HG03342 (cell line): ENCODE data around the gene RET.

Experiments
- ATAC-seq: cut with Tn5 transposase; IDR thresholded peaks from one replicate; pipeline ENCODE4 v1.9.1; 2021; ENCODE audit warnings: mild to moderate bottlenecking, moderate library complexity; ENCODE audit not compliant: unreplicated experiment

The RET gene

DNA sequence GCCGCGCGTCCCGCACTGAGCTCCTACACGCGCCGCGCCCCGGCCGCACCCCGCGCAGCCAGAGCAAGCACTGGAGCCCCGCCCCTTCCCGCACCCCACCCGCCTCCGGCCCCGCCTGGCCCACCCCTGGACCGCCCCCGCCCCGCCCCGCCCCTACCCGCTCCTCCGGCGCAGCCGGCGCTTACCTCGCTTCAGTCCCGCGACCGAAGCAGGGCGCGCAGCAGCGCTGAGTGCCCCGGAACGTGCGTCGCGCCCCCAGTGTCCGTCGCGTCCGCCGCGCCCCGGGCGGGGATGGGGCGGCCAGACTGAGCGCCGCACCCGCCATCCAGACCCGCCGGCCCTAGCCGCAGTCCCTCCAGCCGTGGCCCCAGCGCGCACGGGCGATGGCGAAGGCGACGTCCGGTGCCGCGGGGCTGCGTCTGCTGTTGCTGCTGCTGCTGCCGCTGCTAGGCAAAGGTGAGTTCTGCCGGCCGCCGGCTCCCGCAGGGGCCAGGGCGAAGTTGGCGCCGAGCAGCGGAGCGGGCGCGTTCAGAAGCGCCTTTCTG is at the start of gene RET:
Gene RET (plus strand): TSS at position 194 of the 545 bp plus-strand sequence. CDS start 190 bp downstream, at position 384.
- no peak for ATAC-seq

DNA sequence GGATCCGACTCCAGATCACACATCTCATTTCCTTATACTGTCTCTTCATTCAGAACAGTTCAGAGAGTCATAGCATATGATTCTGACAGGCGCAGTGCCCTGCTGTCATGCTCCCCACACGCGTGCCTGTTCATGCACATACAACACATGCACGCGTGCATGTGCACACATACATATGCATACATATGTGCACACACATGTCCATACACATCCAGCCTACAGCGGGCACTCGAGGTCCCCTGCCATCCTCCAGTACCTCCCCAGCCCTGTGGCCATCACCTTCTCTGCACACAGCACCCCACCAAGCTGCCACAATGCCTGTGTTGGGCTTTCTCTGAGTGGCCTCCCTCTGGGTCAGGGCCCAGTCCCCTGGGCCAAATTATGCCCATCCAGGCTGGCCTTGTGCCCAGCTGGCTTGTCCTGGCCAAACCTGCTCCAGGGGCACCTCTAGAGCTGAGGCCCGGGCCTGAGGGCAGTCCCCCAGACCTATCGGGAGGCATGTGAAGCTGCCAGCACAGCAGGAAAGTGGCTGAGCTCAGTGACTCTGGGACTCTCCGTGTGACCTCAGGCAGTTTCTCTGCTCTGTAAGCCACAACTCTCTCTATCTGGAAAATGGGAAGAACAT is 49.4 kb upstream of the RET start:
- no peak for ATAC-seq

DNA sequence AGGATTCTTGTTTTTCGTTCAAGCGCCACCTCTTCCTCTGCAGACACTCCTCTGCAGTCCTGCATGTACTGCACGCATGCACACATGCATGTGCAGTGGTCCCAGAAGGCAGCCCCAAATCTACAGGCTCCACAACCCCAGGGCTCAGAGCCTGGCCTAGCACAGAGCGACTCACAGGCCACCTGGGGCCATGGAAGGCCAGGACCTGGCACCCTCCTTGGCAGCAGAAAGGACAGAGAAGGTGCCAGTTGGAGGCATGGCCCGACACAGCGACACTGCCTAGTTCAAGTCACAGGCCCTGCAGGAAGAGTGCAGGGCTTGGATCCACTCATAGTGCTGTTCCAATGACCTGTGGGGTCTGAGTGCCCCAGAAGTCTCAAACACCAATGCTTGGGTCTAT is 48.7 kb upstream of the RET start:
- no peak for ATAC-seq

DNA sequence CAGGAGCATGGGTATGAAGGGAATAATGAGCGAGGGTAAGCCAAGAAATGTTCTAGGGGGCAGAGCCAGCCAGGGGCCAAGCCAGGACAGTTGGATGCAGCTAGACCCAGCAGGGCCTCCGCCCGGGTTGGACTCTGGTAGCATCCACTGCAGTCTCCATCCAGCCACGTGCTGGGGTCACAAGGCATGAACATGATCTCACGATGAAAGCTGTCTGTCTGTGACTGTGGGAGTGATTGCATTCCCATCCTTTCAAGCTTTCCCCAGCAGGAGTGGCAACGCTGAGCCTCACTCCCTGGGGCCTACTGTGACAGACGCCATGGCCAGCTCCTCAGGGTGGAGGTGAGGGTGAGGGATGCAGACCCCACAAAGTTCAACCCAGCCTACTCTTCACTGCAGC is 47.8 kb upstream of the RET start:
- ATAC-seq = no peak

DNA sequence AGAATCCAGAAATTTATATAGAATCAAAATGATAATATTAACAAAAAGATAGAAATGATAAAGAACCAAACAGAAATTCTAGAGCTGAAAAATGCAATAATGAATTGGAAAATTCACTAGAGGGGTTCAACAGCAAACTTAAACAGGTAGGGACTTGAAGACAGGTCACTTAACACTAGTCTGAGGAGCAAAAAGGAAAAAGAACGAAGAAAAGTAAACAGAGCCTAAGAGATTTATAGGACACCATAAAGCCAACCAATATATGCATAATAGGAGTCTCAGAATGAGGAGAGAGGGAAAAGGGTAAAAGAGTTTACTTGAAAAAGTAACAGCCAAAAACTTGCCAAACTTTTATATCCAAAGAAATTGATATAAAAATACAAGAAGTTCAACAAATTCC is 44.3 kb upstream of the RET start:
- no peak for ATAC-seq

DNA sequence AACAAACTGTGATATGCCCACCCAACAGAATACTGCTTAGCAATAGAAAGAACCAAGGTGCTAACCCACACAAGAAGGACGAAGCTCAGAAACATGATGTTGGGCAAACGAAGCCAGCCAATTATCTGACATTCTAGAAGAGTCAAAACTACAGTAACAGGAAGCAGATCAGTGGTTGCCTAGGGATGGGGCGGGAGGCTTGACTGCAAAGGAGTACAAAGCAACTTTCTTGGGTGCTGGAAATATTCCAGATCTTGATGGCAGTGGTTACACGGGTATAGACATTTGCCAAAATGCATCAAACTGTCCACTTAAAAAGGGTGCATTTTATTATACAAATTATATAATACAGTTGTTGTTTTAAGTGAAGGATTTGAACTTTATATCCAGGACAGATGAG is 41.1 kb upstream of the RET start:
- no peak for ATAC-seq

DNA sequence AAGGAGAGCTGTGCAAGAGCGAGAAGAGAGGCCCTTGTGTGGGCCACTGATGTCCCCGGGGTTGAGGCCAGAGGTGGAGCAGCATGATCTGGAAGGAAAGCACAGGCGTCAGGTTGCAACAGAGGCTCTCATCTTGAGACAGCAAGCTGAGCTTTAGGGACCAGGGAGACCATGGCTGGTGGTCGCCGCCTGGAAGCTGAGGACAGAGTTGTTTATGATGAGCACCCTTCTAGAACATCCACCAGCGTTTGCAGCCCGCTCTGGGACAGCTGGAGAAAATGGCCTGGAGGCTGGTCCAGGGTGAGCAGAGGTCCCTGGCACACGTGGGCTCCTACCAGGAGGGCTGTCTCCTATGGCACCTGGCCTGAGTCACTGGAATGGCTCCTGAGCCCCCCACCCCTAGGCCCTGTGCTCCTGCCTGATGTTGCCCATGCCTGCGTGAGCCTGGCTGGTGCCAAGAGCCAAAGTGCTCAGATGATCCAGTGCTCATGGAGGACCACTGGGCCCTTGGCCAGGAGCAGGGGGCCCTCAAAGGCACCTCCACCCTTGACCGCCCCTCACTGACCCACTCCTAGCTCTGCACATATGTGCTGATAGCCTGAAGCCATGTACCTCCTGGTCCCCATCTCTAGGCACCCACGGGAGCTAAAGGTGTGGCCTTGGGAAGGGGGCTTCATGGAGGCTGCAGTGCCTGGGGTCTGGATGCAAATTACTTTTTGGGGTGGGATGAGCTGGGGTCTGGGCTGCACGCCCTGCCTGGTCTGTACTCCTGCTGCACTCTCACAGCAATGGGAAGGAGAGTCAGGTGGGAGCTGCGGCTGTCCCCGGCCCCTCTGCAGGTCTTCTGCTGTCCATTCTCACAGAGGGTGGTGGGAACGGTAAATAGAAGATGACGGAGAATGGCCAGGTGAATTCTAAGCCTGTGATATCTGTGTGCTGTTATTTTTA is 40.1 kb upstream of the RET start:
- no peak for ATAC-seq

DNA sequence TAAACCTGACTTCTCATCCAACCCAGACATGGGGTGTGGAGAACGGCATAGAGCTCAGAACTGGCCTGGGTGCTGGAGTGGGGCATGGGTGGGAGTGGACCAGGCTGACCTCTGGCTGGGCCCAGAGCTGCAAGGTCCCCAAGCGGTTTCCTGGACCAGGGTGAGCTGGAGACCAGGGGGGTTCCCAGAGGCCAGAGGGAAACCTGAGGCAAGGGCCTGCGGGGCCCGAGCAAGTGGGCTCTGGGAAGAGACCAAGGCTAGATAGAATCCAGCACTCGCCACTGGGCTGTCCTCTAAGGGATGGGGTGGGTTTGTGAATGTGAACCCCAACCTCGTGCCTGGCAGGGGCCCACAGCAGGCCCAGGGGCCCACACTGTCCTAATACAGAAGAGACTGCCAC is 39.4 kb upstream of the RET start:
- ATAC-seq = no peak

DNA sequence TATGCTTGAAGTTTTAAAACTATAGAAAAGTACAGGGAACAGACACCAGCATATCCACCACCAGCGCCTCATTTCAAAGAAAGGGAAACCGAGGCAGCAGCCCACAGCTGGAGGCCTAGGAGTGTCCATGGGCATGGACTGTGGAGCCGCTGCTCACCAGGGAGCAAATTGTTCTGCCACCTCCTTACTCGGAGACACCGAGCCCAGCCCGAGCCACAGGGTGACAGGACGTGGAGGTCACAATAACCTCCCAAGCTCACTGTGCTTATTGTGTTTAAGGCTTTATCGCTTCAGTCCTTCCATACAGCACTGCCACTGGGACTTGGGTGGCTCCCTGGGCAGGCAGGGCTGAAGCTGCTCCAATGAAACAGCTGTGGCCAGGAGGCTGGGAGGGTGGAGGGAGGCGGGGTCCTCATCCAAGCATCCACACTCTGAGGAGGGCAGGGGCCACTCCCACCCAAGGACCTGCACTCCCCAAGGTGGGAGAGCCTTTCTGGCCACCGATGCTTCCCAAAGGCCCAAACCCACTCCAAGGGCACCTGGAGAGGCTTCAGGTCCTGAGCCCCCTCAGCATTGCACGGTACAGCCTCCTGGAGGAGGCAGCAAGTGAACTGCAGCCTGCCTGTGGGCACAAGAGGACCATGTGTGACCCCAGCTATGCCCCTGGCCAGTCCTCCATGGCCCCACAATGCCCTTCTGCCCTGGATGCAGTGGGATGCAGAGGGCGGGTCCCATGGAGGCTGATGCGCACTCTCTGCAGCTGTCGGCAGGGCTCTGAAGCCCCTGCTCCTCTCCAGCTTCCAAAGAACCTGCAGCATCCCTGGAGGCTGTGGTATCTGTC is 38.7 kb upstream of the RET start:
- ATAC-seq = no peak

DNA sequence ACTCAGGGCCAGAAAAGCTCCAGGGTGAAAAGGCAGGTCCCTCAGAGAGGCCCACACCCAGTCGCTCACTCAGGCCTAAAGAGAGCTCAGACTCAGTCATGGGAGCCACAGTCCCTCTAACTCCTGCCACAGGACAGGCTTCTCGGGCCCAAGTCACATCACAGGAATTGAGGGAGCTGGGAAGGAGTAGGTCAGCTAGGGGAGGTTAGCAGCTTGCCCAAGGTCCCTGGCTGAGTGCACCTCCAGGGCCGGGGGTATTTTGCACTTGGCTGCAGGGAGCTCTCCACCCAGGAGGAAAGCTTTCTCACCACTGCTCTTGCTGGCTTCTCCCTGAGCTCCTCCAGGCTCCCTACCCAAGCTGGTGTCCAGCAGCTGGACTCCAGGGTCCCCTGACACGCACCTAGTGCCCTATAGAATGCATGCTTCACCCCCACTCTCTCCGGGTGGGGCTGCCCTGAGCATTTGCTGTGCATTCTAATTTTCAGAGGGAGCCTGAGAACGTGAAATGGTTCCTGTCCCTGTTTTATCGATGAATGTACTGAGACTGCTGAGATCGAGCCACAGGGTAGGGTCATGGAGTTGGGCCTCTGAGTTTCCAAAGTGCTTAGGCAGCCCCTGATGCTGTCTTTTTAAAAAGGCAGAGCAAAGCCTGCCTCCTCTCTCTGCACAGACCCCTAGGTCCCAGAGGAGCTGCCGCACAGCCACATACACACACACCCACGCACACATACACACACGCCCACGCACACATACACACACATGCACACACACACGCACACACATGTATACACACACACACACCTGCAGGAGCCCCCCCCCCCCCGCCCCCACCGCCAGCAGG is 37.9 kb upstream of the RET start:
- no peak for ATAC-seq

DNA sequence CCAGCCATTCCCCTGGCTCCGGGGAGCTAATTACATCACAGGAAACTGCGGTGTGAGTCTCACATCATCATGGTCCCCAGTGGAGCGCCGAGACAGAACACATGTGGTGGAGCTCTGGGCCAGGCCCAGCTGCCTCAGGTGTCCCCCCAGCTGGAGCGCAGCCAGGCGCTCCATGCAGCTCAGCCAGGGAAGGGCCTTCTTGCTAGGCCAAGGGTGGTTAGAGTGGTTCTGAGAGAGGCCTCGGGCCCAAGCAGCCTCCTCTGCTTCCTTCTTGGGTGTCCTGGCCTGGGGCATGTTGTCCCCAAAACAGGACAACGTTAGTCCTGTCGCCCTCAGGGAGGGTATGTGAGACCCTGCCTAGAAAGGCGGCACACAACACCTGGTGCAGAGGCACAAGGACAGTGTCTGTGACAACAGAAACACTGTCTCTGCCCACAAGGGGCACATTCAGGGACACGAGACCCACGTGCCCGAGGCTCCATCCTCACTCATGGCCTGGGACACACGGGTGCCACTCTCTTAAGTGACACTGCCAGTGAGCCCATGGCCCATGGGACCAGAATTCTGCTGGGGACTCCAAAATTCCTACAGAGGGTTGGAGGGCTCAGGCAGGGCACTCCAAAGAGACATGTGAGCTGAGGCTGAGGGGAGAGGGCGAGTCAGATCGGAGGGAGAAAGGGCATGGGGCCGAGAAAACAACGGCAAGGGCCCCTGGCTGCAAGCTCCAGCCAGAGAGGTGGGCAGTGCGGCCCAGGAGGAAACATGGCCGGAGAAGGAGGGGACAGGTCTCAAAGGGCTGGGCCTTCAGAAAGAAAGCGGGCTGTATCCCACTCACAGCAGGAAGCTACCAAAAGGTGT is 37.0 kb upstream of the RET start:
- no peak for ATAC-seq

DNA sequence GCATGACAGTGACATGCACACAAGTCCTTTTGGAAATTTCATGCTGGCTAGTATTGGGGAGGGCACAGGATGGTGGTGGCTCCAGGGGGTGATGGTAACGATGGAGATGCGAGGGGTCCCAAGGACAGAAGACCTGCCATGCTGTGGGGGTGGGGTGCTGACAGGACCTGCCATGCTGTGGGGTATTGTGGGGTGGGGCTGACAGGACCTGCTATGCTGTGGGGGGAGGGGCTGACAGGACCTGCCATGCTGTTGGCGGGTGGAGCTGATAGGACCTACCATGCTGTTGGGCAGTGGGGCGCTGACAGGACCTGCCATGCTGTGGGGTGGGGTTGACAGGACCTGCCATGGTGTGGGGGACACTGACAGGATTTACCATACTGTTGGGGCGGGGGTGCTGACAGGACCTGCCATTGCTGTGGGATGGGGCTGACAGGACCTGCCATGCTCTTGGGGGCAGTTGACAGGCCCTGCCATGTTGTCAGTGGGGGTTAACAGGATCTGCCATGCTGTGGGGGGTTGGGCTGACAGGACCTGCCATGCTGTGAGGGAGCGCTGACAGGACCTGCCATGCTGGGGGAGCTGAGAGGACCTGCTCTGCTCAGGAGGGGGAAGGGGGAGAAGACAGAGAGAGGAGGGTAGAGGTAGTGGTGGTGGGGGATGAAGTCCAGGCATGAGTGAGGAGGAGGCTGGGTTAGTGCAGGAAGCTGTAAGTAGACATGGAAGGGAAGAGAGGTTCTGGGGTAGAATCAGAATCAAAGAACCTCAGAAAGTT is 36.2 kb upstream of the RET start:
- ATAC-seq = no peak

DNA sequence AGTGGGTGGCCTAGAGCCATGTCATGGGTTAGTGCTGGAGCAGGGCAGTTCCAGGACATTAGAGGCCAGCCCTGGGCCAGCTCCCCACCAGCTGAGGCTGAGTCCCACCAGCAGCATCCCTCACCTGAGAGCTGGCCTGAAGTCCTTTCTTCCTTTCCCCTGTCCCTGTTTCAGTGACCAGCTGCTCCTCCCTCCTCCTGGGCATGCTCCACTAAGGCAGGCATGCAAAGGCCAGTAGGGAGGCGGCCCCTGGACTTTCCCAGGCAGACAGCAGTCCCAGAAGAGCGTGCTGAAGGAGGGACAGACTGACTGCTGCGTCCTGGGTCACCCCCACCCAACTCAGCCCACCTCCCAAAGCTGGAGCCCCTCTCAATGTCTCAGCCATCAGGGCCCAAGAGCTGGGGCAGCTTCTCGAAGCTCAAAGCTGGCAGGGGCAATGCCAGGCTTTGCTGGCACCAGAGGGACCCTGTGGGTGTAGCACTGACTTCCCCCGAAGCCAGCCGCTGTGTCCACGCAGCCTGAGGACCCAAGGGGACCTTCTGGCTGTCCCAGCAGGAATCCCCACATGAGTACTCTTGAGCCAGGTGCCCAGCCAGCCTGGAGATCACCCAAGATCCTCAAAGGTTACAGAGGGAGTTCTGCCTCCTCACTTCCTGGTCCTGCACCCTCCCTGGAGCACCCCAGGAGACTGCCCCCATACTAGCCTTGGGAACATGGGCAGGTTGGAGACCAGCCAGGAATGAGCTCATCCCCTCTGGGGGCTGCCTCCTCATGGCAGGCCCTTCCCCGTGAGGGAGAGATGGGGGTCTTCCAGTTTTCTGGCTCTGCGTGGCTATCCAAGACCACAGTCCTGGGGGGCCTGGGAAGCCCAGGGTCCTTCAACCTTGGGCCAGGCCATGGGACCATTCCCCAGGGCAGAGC is 35.2 kb upstream of the RET start:
- ATAC-seq = no peak

DNA sequence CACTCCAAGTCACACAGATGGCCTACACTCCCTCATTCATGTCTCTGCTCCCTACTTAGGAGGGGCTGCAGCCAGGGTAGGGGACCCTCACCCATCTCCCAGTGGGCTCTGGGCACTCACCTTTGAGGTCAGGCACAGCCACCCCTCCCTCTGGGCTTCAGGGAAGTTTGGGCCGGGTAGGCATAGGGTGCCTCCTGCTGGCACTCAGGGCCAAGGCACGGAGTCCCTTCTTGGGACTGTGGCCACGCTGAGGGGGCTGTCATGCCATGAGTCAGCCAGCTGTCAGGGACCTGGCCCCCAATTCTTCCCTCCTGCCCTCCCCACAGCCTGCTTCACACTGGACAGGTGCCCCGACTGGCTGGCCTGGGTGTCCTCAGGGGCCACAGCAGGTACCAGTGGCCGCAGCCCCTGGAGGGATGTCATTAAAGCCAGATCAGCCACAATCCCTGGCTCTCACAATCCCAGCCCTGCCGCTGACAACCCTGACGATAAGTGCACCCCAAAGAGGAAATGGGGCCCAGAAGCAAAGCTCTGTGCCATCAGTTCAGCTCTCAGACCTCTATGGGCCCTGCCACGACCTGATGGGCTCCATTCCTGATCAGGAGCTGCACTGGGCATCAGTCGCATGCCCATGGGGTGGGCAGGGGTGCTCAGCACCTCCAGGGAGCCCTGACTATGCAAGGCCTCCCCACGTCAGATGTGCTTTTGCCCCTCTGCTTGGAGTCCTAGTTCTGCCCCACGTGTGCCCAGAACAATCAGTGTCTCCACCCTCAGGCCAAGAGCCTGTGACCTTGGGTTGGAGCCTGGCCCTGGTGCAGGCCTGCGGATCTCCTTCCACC is 34.1 kb upstream of the RET start:
- ATAC-seq = no peak

DNA sequence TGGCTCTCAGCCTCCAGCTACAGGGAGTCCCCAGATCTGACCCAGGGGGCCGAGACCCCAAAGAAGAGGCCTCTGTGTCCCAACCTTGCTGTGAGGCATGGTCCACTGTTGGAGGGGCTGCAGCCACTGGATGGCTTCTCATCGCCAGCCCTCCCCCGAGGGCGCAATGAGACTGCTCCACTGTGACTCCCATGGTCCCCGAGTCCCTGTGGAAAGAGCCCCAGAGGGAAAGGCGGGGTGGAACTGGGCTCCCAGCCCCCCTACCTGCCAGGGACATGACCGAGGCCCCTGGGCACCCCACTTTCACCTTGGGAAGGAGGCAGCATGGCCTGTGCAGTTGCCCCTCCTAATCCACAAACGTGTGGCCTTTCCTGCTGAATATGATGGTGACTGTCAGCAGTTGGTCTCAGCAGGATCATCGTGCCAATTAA is 33.5 kb upstream of the RET start:
- no peak for ATAC-seq

DNA sequence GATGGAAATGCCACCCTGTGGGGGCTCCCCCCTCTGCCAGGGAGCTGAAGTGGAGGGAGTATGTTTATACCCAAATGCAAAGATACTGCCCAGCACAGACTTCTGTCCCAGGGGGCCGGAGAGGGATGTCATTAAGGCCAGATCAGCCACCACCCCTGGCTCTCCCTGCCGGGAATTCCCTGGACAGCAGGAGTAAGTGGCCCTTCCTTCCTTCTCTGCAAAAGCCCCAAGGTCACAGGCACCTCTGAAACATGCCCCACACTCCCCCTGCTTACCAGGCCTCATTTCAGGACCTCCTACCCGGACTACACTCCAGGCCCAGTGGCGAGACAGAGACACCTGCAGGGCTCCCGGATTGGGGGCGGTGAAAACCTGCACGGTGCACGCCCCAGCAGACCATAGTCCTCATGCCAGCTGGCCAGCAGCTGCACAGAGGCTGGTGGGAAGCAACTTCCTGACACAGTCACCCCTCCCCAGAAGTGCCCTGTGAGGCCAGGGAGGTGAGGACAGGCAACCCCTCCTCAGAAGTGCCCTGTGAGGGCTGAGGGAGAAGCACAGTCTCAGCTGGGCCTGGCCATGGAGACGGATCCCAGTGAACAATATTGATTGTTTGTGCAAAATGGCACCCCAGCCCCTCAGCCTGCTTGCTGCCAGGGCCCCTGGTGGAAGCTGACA is 33.0 kb upstream of the RET start:
- ATAC-seq = no peak
